ENCODE results near the gene ADAMTSL5.
"Not testable (repeated sequence)": the region's sequence is repeated elsewhere in the genome, so short reads cannot be mapped to it uniquely, and the experiment has no call there.

ADAMTSL5 gene

DNA sequence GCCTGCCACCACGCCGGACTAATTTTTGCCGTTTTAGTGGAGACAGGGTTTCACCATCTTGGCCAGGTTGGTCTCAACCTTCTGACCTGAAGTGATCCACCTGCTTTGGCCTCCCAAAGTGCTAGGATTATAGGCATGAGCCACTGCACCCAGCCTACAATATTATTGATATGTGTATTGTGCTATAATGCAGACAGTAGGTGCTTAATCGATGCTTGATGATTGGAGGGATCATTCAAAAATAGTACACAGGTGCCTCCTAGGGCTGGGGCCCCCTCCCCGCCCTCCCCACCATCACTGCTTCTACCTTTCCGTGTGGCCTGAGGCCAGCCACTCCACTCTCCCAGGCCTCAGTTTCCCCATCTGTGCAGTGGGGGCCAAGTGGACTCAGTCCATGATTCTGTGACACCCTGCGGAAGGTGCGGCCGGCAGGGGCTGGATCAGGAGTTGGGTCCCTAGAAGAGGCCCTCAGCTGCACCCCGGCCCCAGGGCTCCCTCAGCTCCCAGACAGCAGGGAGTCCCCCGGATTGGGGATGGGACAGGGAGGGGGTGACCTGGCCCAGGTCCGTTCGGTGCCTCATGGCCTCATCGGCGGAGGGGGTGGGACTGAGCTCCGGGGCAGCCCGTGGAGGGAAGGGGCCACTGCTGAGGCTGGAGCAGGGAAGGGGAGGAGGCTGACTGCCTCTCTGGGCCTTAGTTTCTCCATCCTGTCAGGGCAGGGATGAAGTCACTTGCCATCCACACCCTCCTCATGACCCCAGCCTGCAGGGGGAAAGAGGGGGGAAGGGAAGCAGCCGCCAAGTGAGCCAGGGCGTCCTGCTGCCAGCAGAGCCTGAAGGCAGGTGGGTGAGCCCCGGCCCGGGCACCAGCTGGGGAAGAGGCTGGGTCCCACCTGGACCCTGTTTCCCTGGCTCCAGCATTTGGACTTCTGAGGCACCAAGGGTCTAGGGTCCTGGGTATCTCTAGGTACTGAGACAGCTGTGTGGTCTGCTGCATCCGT is 1.2 kb downstream of the ADAMTSL5 start:
- no peak for DNase-seq

GRCh38 chr19:1510807-1511206 is 2.0 kb downstream of the ADAMTSL5 start:
- DNase-seq = no peak

GRCh38 chr19:1510442-1510806 is 2.4 kb downstream of the ADAMTSL5 start:
- no peak for DNase-seq

DNA sequence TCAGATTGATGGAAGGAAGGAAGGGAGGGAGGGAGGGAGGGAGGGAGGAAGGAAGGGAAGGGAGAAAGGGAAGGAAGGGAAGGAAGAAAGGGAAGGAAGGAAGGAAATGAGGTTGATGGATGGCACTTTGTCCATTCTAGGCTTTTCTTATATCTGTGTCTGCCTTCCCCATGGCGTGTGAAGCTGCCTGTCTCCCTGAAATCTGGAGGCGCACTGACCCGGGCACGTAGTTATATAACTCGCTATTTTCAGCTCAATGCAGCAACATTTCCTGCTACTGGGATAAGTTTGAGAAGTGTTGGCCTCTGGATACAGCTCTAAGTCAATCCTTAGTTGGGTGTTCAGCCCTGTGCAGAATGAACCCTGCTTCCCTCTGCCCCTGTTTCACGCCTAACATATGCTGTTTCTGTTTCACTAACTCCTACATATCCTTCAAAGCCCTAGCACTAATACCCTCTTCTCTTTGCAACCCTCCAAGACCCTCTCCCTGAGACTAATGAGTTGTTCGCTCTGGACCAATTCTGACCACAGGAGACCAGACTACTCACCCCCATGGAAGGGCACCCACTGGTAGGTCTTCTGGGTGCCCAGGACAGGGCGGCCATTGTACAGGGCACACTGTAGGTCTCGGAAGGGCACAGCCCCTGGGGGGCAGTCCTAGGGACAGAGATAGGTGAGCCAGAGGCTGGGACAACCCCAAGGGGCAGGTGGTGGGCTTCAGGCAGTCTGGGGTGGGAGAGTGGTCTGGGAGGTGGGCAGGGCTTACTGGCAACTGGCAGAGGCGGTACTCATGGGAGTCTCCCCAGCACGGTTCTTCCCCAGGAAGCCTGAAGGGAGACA is 3.0 kb downstream of the ADAMTSL5 start:
- DNase-seq = no peak

DNA sequence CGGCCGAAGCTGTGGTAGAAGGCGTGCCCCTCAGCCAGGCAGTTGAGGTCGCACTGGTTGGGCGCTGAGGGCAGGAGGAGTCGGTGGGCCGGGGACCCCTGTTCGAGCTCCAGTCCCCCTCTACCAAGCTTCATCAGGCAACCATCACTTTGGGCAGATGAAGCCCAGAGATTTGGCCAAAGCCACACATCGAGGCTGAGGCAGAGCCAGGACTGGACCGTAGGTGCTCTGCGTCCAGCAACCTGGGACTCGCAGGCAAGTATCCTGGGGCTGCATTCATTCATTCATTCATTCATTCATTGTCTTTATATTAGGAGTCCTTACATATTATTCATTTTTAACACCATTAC is 4.3 kb downstream of the ADAMTSL5 start:
- DNase-seq = no peak

DNA sequence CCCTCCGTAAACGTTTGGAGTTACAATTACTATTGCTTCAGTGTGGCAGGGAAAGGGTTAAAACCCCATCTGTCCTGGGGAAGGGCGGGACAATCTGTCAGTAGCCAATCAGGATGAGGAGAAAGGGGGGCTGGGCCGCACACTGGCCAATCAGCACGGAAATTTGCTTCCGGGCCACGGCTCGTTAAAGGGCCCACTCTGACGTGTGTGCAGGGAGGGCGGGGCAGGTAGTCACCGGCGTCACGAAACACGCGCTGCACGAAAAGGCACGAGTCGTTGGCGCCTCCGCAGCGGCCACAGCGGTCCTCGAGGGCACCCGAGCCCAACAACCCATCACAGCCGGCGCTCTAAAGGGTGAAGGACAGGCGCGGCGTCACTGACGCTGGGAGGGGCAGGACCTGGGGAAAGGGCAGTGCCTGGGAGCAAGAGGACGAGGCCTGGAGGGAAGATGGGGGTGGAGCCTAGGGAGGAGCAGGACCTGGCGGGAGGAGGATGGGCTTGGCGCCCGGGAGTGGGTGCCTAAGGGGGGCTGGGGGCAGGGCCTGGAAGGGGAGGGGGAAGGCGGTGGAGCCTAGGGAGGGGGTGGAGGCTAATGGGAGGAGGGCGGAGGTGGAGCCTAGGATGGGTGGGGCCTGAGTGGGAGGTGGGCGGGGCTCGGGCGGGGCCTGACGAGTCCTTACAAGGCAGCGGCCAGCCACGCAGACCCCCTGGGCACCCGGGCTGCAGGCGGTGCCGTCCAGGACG is 4.9 kb downstream of the ADAMTSL5 start:
- peak; percentile 85 for DNase-seq

- DNase-seq = no peak
These were observed 5.6 kb downstream of the ADAMTSL5 start for GRCh38 chr19:1507192-1507660.

DNA sequence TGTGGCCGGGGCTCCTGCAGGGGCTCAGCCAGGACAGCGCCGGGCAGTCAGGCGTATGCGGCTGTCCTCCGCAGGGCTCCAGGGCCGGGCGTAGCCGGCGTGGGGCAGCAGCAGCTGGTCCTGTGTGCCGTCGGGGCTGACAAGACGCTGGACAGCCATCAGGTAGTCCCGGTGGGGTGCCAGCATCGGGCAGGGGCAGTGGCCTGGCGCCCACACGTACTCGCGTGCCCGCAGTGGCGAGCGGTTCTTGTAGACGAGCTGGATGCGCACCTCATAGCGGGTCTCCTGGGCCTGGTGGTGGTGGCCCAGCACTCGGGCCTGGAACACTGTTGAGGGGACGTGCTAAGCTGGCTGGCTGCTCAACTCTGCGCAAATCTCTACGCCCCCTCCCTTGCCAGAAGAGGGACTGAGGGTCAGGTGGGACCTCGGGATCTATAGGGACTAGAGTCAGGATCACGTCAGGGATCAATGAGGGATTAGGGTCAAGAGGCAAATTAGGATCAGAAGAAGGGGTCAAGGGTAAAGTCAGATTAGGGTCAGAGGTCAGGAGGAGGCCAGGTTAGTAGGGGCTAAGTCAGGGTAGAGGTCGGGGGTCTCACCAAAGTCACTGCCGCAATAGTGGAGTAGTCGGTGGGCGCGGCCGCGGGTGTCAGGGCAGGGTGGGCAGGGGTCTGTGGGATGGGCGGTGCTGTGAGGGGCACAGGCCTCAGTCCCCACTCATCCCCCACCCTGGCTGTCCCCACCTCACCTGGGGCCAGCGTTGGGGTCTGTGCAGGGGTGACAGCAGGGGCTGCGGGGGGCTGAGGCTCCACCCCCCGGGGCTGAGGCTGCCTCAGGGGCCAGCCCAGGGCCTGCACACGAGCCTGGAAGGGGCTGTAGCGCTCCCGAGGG is 6.6 kb downstream of the ADAMTSL5 start:
- no peak for DNase-seq

GRCh38 chr19:1505012-1505411 is 7.8 kb downstream of the ADAMTSL5 start:
- DNase-seq = no peak

GRCh38 chr19:1503925-1504773 is 8.7 kb downstream of the ADAMTSL5 start:
- DNase-seq = no peak

DNA sequence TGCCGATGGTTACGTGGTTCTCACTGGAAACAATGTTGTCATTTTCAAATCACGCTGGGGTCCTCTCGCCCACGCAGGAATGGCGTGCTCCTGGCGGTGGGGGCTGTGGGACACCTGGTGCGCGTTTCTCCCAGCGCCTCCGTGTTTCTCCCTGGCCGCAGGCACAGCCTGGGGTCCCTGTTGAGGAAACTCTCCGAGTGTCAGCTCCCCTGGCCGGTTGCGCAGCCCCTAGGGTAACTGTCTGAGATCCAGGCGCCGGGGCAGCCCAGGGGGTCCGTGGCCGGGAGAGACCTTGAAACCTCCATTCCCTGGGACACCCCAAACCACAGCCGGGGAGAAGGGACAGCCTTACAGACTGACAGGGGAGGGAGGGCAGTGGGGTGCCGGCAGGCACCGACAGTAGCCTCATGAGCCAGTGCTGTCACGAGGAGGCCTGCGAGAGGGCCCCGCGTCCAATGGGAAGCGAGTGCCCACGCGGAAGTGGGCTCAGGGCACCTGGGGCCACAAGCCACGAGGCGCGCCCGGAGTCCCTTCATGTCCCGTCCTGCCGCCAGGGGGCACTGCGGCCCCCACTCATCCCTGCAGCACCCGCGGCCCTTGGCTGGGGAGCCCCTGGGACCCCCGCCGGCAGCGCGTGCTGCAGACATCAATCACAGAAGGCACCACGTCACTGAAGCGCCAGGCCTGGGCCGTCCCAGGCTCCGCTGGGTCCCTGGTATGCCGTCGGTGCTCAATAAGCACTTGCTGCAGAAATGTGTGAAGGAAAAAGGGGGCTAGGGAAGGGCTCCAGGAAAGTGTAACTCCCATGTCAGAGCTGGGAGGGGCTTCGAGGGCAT is 9.5 kb downstream of the ADAMTSL5 start:
- peak; percentile 49 for DNase-seq

DNA sequence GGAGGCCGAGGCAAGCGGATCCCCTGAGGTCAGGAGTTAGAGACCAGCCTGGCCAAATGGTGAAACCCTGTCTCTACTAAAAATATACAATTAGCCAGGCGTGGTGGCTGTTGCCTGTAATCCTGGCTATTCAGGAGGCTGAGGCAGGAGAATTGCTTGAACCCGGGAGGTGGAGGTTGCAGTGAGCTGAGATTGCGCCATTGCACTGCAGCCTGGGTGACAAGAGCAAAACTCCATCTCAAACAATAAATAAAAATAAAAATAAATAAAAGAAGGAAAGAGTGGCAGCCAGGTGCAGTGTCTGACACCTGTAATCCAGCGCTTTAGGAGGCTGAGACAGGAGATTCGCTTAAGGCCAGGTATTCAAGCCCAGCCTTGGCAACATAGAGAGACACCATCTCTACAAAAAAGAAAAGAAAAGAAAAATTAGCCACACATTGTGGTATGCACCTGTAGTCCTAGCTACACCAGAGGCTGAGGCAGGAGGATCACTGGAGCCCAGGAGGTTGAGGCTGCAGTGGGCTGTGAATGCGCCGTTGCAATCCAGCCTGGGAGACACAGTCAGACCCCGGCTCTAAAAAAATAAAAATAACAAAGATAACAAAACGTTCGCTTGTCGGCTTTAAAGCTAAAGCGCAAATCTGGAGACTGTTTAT is 10.3 kb downstream of the ADAMTSL5 start:
- no peak for DNase-seq

- no peak for DNase-seq
These were observed 11.6 kb downstream of the ADAMTSL5 start for GRCh38 chr19:1501200-1501595.

GRCh38 chr19:1499231-1499630 is 13.6 kb downstream of the ADAMTSL5 start:
- DNase-seq = not testable (repeated sequence)

- no peak for DNase-seq
These were observed 15.1 kb downstream of the ADAMTSL5 start for GRCh38 chr19:1497578-1498235.

DNA sequence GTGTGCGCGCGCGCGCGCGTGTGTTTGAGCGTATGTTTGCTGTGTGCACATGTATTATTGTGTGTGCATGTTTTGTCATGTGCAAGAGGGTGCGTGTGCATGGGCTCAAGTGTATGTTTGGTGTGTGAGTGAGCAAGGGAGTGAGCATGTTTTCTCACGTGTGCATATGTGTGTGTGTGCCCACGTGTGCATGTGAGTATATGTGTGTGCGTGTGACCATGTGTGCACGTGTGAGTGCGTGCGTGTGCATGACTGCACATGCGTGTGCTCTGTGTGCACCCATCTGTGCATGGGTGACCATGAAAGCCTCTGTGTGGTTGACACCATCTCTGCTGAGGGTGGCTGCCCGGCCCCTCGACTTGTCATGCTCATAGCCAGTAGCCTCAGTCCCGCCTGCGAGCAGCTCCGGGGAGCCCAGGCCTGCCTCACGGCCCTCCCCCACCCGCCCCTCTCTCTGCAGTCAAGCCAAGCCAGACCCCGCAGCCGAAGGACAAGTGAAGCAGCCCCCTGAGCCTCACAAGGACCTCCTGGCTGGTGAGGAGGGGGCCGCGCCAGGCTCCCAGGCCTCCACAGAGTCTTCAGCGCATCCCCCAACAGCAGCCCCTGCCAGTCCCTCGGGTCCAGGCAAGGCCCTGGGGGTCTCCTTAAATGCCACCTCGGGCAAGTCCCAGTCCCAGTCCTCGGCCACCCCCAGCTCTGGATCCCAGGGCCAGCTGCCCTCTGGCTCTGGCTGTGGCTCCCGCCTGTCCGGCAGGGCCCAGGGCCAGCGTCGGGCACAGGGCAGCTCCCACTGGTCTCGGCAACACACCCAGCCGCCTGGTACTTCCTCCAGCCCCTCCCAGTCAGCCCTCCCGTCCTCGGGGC is 15.9 kb downstream of the ADAMTSL5 start:
- no peak for DNase-seq

- DNase-seq = no peak
These were observed 16.8 kb downstream of the ADAMTSL5 start for GRCh38 chr19:1495799-1496713.
